OCI-LY7 (cell line): ENCODE results near the gene DCD. TPM values are rescaled to one million over a fixed set of nuclear protein-coding genes. Genes with fewer than 3 reads are reported as not detected.

Experiments
- BruUV-seq: library from RNA; stranded (reverse); fragments of 400-500 nt; replicated peaks from 2 replicates; lab custom pipeline; 2021; lab: Mats Ljungman, UMichigan
- CTCF ChIA-PET: fragments of 300-600 bp; sonication (Branson Sonifier 250); formaldehyde crosslinking; loops from one replicate; lab custom pipeline; 2022; ENCODE audit warnings: antibody characterized with exemption; ENCODE audit not compliant: unreplicated experiment; lab: Charles Lee
- POLR2A ChIA-PET: fragments of 300-600 bp; sonication (Branson Sonifier 250); formaldehyde crosslinking; loops from one replicate; lab custom pipeline; 2022; ENCODE audit warnings: antibody characterized with exemption; lab: Charles Lee
- DNase-seq: peaks from one replicate; pipeline ENCODE4 v3.0.0-alpha.2; 2015; ENCODE audit warnings: low spot score
- H2AFZ ChIP-seq: fragments of 200-600 bp; sonication (generic), shearing (Covaris generic); 2 replicates; pipeline ENCODE4 v1.6.1; 2014; ENCODE audit warnings: mild to moderate bottlenecking, antibody characterized with exemption, low read length, moderate library complexity
- H3K27ac ChIP-seq: fragments of 200-600 bp; sonication (generic); 2 replicates; pipeline ENCODE4 v1.5.1; 2014; ENCODE audit warnings: mixed run types, low read depth, mild to moderate bottlenecking, moderate library complexity, low read length, inconsistent platforms; ENCODE audit not compliant: poor library complexity, severe bottlenecking
- H3K36me3 ChIP-seq: fragments of 200-600 bp; sonication (generic); 2 replicates; pipeline ENCODE4 v1.6.1; 2014; ENCODE audit warnings: mild to moderate bottlenecking, antibody characterized with exemption, low read length, moderate library complexity, mixed read lengths; ENCODE audit not compliant: insufficient read depth
- H3K4me1 ChIP-seq: fragments of 200-600 bp; sonication (generic); 2 replicates; pipeline ENCODE4 v1.5.1; 2014; ENCODE audit warnings: mild to moderate bottlenecking, low read length; ENCODE audit not compliant: insufficient read depth, poor library complexity, severe bottlenecking
- H3K4me2 ChIP-seq: fragments of 200-600 bp; sonication (generic); 2 replicates; pipeline ENCODE4 v1.6.1; 2014; ENCODE audit warnings: mild to moderate bottlenecking, low read length
- H3K4me3 ChIP-seq: fragments of 200-600 bp; sonication (generic); 2 replicates; pipeline ENCODE4 v1.5.1; 2014; ENCODE audit warnings: mild to moderate bottlenecking, low read depth, low read length; ENCODE audit not compliant: poor library complexity, severe bottlenecking
- H3K79me2 ChIP-seq: fragments of 200-600 bp; sonication (generic); 2 replicates; pipeline ENCODE4 v1.6.1; 2016; ENCODE audit warnings: low read depth, mild to moderate bottlenecking, low read length, moderate library complexity, mixed read lengths; ENCODE audit not compliant: insufficient read depth
- H3K9me2 ChIP-seq: fragments of 200-600 bp; sonication (generic); 2 replicates; pipeline ENCODE4 v1.6.1; 2016; ENCODE audit warnings: mild to moderate bottlenecking, low read length, mixed read lengths; ENCODE audit not compliant: insufficient read depth
- H3K9me3 ChIP-seq: fragments of 200-600 bp; sonication (generic); 2 replicates; pipeline ENCODE4 v1.6.1; 2014; ENCODE audit warnings: mild to moderate bottlenecking, mixed run types, low read length, mixed read lengths
- H4K20me1 ChIP-seq: fragments of 200-600 bp; sonication (generic); 2 replicates; pipeline ENCODE4 v1.6.1; 2014; ENCODE audit warnings: mild to moderate bottlenecking, antibody characterized with exemption, low read length, moderate library complexity, mixed read lengths; ENCODE audit not compliant: insufficient read depth
- EZH2phosphoT487 ChIP-seq: fragments of 200-600 bp; sonication (generic); IDR thresholded peaks from 2 replicates; pipeline ENCODE4 v1.6.1; 2018; ENCODE audit warnings: low read depth, borderline replicate concordance, mild to moderate bottlenecking, mixed run types, antibody characterized with exemption, low read length, moderate library complexity, mixed read lengths
- intact Hi-C: fragments of 100-400 bp; cut with micrococcal nuclease; formaldehyde crosslinking; loops from one replicate; pipeline ENCODE4 v1.10.0; 2022; ENCODE audit not compliant: unreplicated experiment
- total RNA-seq, 2 experiments: library from RNA; depleted of rRNA in 1 of 2; stranded (reverse); fragments of >200 nt in 1 of 2; shearing (Covaris generic) in 1 of 2; gene quantifications; 2 replicates each; pipeline ENCODE4 v1.2.3, GENCODE V29; 2014 to 2022
- TF ChIP-seq, protein P1 (sequence below): fragments of 200-600 bp; sonication (generic); conservative IDR thresholded peaks from 2 replicates; pipeline ENCODE4 v1.5.1; 2014; ENCODE audit warnings: mild to moderate bottlenecking, antibody characterized with exemption, low read length, moderate library complexity, mixed read lengths

The DCD gene
- total RNA-seq, 2 experiments from 2014 or later = not detected

DNA sequence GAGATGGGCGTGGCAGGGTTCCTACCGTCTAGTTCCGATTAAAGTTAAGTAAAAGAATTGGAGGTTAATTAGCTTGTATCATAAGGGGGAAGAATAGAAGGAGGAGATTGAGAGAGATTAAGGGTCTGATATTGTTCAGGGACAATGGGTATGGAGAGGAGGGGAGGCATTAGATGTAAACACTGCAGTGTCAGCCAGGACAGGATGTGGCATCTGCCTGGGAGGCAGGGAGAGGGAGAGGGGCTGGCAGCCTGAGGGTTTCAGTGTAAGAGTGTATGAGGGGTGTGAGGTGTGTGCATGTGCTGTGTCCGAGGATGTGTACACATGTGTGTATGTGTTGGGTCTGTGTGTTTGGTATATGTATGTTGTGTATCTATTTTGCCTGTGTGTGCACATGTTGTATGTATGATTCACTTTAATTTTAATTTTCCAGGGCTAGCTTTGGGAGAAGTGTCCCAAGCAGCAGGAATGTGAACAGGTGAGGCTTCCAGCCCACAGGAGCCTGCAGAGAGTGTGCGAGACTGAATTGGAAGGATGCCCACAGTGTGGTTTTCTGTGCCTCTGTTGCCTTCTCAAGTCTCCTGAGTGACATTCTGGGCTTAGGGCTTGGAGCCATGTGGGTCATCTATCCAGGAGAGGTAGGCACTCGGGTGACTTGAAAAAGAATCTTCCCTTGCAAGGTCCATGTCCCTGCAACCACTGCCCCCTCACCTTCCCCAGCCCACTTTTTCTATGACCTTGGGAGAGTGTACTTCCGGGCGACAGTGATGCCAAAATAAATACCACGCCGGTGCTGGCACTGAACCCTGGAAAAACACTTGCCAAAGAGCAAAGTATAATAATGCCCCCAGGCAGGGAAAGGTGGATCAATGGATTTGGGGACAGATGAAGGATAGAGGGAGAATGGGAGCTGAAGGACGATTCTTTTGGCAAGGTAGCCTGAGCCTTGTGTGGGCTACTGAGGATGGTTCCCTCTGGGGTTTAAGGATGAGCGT lies 36.8 kb upstream of the DCD start:
- BruUV-seq = no TSS peak
- Histone ChIP-seq H3K4me1 (no peaks in the 10 kb centered on the region), H3K4me2 (no peak overlapping the region), H3K9me3 (no peaks in the 10 kb centered on the region), H4K20me1 (no peaks in the 10 kb centered on the region), H3K79me2 (no peaks in the 10 kb centered on the region), H3K9me2 (no peaks in the 10 kb centered on the region), H2AFZ (no peak overlapping the region), H3K4me3 (no peak overlapping the region), H3K27ac (no peak overlapping the region), H3K36me3 (no peaks in the 10 kb centered on the region)
- ChIA-PET POLR2A (interaction anchor here (0.7 to 0.9 kb wide), 2 partner anchors 16 to 168 kb away, joined by 3 read pairs; no protein-coding TSS in a partner anchor), CTCF (no interaction called here)
- intact Hi-C loops = no loop called here
- TF ChIP-seq EZH2phosphoT487 = no peak
- TF ChIP-seq, protein P1, sequence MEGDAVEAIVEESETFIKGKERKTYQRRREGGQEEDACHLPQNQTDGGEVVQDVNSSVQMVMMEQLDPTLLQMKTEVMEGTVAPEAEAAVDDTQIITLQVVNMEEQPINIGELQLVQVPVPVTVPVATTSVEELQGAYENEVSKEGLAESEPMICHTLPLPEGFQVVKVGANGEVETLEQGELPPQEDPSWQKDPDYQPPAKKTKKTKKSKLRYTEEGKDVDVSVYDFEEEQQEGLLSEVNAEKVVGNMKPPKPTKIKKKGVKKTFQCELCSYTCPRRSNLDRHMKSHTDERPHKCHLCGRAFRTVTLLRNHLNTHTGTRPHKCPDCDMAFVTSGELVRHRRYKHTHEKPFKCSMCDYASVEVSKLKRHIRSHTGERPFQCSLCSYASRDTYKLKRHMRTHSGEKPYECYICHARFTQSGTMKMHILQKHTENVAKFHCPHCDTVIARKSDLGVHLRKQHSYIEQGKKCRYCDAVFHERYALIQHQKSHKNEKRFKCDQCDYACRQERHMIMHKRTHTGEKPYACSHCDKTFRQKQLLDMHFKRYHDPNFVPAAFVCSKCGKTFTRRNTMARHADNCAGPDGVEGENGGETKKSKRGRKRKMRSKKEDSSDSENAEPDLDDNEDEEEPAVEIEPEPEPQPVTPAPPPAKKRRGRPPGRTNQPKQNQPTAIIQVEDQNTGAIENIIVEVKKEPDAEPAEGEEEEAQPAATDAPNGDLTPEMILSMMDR = no peak
- DNase-seq = no peak

GRCh38 chr12:54683398-54683797 lies 35.2 kb upstream of the DCD start:
- no peaks in the 10 kb centered on the region for H3K9me2 ChIP-seq
- H3K4me1 ChIP-seq = no peaks in the 10 kb centered on the region
- no peaks in the 10 kb centered on the region for H3K36me3 ChIP-seq
- no peaks in the 10 kb centered on the region for H3K9me3 ChIP-seq
- TF ChIP-seq, protein P1 = no peak
- TF ChIP-seq EZH2phosphoT487 = no peak
- H3K4me2 ChIP-seq = no peak overlapping the region
- H3K27ac ChIP-seq = no peak overlapping the region
- no TSS peak for BruUV-seq
- H3K79me2 ChIP-seq = no peaks in the 10 kb centered on the region
- intact Hi-C loops = no loop called here
- no peak overlapping the region for H3K4me3 ChIP-seq
- H2AFZ ChIP-seq = no peak overlapping the region
- no peak for DNase-seq
- ChIA-PET CTCF (no interaction called here), POLR2A (no interaction called here)
- no peaks in the 10 kb centered on the region for H4K20me1 ChIP-seq

- Histone ChIP-seq H3K4me3 (no peak overlapping the region), H4K20me1 (no peaks in the 10 kb centered on the region), H2AFZ (no peak overlapping the region), H3K9me3 (no peaks in the 10 kb centered on the region), H3K9me2 (no peaks in the 10 kb centered on the region), H3K36me3 (no peaks in the 10 kb centered on the region), H3K4me2 (no peak overlapping the region), H3K4me1 (no peaks in the 10 kb centered on the region), H3K79me2 (no peaks in the 10 kb centered on the region), H3K27ac (no peak overlapping the region)
- intact Hi-C loops = no loop called here
- no TSS peak for BruUV-seq
- no peak for DNase-seq
- TF ChIP-seq, protein P1 = no peak
- TF ChIP-seq EZH2phosphoT487 = no peak
- ChIA-PET POLR2A (no interaction called here), CTCF (no interaction called here)
These were observed 34.5 kb upstream of the DCD start for GRCh38 chr12:54682674-54683073.
